HG02970 (cell line): ENCODE data around the gene CDH15.

ENCODE experiments used
- ATAC-seq: cut with Tn5 transposase; IDR thresholded peaks from one replicate; pipeline ENCODE4 v1.9.1; 2021; ENCODE audit warnings: mild to moderate bottlenecking, moderate library complexity, moderate number of reproducible peaks; ENCODE audit not compliant: unreplicated experiment, low FRiP score

Gene CDH15

DNA sequence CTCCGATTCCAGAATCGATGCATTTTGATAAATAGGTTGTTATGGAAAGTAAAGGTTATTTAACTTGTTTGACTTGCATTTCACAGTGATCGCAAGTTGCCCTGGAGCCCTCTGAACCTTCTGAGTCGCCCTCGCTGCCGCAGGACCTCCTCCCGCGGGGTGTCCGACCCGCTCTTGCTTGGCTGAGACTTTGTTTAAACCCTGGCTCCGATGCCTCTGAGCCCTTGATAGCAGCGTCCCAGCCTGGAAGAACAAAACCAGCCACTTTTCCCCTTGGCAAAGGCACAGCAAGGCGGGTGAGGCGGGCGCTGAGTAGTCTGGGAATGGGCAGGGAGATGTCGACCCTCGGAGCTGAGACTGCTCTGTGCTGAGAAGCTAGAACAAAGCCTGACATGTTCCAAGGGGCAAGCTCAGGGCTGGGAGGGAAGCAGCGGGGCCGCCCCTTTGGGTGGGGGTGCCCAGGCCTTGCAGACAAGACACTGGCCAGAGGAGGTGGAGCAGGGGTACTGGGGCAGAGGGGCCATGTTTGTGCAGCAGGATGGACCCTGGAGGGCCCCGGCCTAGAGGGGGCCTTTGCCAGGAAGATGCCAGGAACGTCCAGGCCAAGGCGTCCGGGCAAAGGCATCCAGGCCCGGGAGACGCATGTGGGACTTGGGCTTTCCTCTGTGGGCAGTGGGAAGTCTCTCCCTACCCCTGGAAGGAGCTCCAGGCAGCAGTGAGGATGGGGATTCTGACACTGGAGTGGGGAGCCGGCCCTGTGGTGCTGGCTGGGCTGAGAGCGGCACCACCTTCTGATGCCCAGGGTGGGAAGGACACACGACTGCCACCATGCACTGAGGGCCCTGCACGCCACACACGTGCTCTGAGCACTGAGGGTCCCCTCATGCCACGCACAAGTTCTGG lies 30.3 kb upstream of the CDH15 start:
- no peak for ATAC-seq

DNA sequence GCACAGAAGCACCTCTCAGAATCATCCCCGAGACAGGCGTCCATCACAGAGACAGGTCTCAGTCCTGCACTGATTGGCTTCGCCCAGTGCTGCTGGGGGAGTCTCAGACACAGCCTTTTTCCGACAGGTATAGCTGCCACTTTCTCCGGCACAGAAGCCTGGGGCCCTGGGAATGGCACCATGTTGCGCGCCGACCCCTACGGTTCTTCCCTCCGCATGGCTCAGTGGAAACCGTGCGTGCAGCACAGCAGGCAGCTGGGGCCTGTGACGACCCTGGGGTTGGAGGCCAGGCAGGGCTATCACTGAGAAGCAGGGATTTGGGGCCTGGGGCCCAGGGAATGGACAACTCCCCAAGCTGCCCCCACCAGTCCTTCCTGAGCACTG lies 29.7 kb upstream of the CDH15 start:
- ATAC-seq: no peak

DNA sequence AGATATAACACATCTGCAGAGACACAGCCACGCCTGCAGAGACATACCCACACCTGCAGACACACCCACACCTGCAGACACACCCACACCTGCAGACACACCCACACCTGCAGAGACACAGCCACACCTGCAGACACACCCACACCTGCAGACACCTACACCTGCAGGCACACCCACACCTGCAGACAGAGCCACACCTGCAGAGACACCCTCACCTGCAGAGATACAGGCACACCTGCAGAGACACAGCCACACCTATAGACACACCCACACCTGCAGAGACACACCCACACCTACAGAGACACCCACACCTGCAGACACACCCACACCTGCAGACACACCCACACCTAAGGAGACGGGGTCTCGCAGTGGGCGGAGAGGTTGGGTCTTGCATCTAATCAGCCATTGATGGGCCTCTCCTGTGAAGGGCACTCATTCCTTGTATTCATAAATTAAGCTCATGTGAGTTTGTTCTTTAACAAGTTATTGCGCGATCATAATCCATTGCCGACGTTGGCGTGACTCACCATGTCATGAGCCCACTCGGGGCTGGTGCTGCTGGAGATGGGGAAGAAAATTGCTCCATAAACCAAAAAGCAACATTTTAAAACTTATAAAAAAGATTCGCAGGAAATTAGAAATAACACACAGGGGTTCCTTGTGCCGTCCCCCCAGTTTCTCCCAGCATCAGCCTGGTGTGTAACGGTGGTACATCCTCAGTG lies 28.9 kb upstream of the CDH15 start:
- no peak for ATAC-seq

DNA sequence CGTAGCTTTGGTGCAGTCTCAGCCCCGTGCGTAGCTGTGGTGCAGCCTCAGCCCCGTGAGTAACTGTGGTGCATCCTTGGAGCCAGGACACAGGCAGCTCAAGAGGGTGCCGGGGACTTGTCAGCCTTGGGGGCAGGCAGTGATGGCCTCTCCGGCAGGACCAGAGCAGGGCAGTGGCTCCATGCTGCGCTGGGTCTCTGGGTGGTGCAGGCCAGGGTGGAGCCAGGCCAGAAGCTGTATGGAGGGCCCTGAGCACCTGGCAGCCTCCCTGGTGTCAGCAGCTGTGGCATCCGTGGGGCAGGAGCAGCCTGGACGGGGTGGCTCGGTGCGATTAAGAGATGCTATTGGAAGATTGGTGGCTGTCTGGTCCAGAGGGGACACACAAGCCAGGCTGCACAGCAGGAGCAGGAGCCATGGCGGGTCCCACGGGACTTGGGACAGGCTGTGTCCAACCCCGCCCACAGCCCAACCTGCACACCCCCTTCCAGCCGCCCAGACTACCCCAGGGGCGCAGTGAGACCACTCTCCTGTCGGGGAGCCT lies 28.3 kb upstream of the CDH15 start:
- no peak for ATAC-seq

DNA sequence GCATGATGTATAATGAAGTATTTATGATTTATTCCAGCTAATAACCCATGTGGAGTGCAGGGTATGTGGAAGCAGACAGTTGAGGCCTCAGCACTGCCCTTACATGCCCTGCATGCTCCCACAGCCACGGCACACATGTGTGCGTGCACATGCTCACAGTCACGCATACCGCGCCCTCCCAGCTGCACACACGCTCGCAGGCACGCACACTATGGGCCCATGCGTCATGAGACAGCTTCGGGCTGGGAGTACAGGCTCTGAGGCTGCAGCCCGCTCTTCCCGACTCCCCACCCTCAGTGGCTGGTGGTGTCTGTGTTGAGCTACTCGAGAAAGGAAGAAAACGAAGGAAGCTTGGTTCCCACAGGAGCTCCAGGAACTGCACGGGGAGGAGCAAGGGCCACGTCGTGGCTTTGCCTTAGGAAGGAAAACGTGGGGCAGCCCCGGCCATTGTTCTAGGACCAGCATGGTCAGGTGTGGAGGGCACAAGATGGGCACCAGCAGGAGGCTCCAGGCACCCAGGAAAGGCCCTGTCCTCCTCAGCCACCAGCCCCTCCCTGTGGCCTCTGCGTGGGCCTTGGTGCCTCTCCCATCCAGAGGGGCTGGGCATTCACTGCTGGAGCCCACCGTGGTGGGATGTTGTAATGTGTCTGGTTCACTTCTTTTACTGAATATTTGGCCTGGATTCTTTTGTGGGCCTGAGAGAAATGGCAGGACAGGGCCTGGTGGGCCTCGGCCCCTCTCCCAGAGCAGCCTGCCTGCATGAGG lies 27.5 kb upstream of the CDH15 start:
- ATAC-seq: no peak

DNA sequence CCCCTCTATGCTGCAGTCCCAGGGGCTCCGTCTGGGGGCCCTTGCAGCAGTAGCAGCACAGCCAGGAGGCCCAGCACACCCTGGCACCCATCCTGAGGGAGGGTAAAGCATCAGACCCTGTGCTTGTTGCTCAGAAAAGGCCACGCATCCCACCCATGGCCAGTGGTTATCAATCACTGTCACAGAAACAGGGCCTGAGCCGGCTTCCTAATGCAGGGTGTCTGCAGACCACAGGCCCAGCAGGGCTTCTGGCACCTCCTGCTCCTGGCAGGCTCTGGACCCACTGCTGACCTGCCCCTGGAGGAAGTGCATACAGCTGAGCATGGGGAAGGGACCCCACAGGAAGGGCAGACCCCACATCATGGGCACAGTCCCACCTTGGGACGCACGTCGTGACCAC lies 26.9 kb upstream of the CDH15 start:
- no peak for ATAC-seq

DNA sequence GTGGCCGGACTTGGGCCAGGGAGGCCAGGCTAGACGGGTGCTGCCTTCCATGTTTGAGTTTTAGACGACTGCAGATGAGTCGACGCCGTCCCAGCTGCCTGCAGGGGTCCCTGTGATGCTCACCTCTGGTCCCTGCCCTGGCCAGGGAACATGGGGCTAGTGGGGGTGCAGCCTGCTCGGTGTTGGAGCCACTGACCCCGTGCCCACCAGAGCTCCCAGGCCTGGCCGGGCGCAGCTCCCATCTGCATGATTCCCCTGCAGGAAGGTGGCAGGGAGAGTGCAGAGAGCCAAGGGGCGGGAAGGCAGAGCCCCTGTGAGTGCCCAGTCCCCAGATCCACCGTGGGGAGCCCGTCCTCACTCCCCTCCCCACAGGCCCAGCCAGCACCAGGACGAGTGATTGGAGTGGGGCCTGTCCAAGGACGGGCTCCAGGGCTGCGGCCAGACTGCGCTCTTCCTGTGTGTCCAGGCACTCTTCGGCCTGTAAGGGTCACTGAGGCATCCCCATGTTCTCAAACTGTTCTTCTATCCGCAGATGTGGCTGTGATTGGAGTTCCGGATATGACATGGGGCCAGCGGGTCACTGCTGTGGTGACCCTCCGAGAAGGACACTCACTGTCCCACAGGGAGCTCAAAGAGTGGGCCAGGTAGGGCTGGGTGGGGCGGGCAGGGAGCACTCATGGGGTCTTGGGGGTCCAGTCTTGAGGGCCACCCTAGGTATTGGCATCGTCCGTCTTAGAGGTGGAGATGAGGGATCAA lies 26.0 kb upstream of the CDH15 start:
- ATAC-seq: no peak

DNA sequence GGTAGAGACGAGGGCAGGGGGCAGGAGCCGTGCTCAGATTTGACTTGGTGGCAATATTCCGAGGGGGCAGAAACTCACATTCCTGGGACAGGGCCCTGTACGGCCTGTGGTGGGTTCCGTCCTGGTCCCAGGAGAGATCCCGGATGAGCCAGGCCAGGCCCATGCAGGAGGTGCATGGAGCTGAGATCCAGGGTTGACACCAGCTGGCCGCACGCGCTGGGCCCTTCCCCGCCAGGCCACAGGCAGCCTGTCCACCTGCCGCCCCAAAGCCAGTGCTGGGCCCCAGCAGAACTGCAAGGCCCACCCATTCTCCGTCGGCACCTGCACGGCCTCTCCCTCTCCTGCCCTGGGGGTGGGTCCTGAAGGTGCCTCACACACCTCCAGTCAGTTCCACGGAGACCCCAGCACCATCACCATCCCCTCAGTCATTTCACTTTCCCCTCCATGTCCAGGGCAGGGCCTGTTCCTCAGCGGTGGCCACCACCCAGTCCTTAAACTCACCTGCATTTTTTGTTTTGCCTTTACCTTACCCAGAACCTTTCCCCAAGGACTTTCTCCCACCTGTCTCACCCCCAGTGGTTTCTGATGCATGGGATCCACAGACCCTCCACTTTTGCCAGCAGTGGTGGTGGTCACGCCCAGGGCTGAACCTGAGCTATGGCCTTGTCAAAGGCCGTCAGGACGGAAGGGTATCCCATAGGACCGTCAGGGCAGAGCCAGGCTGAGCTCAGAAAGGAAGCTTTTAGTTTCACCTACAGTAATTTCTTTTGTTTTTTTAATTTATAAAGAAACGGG lies 25.1 kb upstream of the CDH15 start:
- no peak for ATAC-seq

DNA sequence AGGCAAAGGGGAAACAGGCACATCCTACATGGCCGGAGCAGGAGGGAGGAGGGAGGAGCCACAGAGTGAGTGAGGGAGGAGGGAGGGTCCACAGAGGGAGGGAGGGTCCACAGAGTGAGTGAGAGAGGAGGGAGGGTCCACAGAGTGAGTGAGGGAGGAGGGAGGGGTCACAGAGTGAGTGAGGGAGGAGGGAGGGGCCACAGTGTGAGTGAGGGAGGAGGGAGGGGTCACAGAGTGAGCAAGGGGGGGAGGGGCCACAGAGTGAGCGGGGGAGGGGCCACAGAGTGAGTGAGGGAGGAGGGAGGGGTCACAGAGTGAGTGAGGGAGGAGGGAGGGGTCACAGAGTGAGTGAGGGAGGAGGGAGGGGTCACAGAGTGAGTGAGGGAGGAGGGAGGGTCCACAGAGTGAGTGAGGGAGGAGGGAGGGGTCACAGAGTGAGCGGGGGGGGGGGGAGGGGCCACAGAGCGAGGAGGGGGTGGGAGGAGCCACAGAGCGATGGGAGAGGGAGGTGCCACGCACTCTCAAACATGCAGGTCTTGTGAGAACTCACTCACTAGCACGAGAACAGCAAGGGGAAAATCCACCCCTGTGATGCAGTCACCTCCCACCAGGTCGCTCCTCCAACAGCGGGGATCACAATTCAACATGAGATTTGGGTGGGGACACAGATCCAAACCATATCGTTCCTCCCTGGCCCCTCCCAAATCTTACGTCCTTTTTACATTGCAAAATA lies 24.3 kb upstream of the CDH15 start:
- ATAC-seq: no peak

DNA sequence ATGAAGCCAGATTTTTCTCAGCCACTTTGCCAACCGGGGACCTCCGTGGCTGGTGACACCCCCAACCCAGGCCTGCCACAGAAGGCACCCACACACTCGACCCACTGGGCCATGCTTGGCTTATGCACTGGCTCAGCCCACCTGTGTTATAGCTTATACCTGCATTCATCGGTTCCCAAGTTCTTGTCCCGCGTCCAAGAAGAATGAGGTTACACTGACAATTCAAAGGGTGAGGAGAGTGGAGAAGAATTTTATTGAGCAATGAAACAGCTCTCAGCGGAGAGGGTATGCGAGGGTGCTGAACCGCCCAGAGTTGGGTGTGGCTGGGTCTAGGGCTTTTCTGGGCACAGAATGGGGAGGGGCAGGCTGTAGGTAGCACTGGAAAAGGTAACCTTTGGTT lies 22.2 kb upstream of the CDH15 start:
- no peak for ATAC-seq

DNA sequence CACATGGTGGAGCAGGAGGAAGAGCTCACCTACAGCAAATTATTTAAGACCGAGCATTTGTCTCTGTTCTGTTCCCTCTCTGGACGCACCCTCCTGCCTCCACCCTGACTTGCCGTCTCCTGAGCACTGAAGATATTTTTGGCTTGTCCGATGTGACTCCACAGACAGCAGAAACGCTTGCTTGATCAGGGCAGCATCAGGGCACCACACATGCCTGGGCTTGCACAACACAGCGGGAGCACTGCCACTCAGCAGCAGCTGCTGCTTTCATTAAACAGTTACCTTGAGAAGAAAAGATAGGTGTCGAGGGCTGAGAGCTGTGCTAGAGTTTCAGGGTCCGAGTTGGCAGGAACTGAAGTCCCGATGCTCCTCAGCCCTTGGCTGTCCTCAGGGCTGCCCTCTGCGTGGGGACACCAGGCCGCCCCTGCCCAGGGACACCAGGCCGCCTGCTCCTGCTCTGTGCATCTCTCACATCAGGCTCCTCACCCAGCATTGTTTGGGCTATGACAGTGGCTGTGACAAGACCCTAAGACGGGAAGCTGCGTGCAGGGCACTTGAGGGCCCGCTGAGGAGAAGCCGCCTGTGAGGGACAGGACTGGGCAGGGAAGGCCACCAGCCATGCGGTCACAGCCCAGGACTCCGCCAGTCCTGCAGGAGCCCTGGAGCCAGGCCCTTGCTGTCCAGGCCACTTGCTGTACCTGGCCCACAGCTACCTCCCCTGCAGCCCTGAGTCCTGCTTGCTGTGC lies 21.3 kb upstream of the CDH15 start:
- ATAC-seq: no peak

DNA sequence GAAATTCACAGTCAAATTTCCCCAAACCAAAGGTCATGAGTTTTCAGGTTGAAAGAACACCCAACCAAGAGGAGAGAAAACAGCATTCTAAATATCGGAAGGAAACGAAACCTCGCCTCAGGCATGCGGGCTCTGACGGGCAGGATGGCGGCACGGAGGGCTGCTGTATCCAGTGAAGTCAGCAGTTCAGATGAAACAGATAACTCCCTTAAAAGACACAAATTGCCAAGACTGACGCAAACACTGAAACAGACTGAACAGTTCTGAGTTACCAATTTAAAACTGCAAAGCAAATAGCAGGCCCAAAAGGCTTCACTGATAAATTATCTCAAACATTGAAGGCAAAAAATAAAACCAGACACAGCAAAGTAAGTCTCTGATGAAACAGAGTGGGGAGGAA lies 20.6 kb upstream of the CDH15 start:
- no peak for ATAC-seq

DNA sequence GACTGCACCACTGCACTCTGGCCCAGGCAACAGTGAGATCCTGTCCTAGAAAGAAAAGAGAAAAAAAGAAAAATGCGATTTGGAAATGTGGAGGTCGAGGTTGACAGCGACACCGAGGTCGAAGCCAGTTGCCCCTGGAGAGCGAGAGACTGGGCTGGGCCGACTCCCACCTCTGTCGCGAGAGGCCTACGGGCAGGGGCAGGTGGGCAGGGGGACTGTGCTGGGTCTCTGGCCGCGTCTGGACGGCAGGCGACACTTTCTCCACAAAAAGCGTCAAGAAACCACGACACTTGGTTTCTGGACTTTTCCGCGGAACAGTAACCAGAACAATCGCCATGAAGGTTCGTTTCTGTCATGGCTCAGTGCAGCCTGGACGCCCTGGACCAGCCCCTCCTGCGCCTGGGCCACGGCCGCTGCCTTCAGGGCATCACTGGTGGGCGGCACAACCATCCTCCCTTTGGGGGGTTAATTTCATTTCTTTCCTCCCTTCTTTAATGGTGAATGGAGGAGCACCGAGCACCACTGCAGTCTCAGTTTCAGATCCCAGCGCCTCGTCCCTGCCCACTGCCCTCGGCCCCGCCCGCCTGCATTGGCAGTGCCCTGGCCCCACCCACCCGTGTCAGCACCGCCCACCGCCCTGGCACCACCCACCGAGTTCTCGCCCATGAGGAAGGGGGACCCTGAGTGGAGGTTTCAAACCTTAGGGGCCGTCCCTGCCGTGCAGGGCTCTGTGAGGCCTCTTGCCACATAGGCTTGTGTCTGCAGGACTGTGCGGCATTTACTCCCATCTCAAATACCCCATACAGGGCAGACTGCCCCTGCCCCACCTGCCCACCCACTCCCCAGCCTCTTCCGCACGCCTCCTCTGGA lies 18.5 kb upstream of the CDH15 start:
- ATAC-seq: no peak

DNA sequence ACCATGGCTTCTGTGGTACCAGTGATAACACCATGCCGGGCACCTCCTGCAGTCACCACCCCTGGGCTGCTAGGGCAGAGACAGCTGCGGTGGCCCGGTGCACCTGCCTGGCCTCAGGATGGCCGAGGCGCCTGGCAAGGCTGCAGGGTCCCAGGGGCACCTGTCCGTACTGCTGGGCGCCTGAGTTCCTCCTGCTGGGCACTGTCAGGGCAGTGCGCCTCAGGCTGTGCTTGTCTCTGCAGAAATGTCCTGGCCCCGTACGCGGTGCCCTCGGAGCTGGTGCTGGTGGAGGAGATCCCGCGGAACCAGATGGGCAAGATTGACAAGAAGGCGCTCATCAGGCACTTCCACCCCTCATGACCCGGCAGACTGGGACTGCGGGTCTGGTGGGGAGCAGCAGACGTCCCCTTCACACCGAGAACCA lies 17.7 kb upstream of the CDH15 start:
- no peak for ATAC-seq

DNA sequence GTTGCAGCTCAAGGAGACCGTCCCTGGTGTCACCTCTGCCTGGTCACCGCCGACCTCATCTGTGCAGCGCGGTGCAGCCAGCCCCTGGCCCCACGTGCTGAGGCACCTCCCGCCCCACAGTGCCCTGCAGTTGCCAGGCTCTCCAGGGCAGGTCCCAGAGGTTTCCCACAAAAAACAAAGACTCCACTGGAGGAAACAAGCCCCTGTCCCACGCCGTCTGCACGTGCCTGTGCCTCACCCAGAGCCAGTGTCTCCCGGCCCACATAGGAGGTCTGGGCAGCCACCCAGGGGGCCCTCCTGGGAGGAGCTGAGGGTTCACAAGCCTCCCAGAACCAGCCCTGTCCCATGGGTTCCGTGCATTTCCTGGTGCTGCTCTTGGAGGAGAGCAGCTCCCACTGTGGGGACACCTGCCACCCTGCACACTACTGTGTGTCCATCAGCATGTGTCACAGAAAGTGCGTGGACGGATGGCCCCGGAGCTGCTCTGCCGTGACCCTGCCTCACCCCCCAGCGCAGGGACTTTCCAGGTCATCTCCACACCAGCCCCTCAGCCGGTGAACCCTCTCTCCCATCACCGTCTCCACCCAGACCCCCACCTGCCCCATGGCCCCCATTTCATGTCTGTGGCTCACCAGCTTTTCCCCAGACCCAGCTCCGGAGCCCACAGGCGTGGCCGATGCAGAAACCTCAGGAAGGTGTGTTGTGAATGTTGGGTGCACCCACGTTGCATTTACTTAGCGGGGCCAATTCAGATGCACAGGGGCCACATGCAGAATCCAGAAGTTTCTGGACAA lies 17.0 kb upstream of the CDH15 start:
- no peak for ATAC-seq

DNA sequence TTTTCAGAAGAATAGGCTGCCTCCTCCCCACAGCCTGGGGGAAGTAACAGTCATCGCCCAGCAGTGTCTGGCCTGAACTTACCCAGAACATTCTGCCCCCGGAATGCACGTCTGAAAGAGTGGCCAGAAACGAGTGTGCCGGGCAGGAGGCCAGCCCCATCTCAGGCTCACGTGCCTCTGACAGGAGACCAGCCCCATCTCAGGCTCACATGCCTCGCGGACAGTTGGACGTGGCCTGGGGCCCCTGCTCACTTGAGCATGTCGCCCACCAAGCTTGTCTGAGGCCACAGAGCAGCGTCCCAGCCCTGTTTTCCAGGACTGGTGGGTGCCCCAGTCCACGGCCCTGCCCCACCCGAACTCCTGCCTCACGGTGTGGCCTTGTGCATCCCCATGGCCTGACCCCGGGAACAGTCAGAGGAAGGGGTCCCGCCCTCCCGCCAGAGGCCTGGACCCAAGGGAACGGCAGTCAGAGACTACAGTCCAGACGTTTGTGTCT lies 16.3 kb upstream of the CDH15 start:
- ATAC-seq: no peak
